Heart left ventricle (tissue), 13 donors: ENCODE results near the gene PRKX.
"Not testable (repeated sequence)": the region's sequence is repeated elsewhere in the genome, so short reads cannot be mapped to it uniquely, and the experiment has no call there.

Source experiments
- POLR2A ChIP-seq, 2 donors: fragments of 450-650 bp; IDR thresholded peaks; one replicate each; pipeline ENCODE4 v1.6.1; 2017; ENCODE audit warnings: antibody characterized with exemption in 2 of 2, mild to moderate bottlenecking in 2 of 2, moderate library complexity in 2 of 2
- TF ChIP-seq, protein P1 (sequence below), 12 donors: fragments of 200-600 bp; sonication (generic) in 4 of 12; IDR thresholded peaks; one replicate each; pipeline versions ENCODE4 v1.5.0 to v1.8.0; 2018 to 2022; ENCODE audit warnings: antibody characterized with exemption in 12 of 12, mild to moderate bottlenecking in 5 of 12
- donor health status: ischemic (EF 13 %, LVEDD 7.1; RV severe dilation, severe dysfunction).
- donor health status: DM: no; HTN: yes; CAD: no.
- donor health status: DM: no; HTN: no; CAD: no.
- donor health status: ischemic (EF 25% LVEDD 6.9; RV normal size, moderate dysfunction).
- donor health status: ischemic (EF 25% LVEDD 5.7; RV mildly dilated, moderate dysfunction).
- donor health status: ischemic (EF 35%, LVEDD 5.7; RV mildly dilated, moderate dysfunction).
- donor health status: nonischemic (EF 11% LVEDD 7.7; RV severe dilation, severe dysfunction).
- donor health status: DM: yes; HTN: yes; CAD: no.
- donor health status: PGD.
- donor health status: ischemic (EF 29% LVEDD 5.4; RV normal size, mild dysfunction).
- donor health status: nonischemic (EF 23%, LVEDD 6.1; RV moderate dilation, normal function).

DNA sequence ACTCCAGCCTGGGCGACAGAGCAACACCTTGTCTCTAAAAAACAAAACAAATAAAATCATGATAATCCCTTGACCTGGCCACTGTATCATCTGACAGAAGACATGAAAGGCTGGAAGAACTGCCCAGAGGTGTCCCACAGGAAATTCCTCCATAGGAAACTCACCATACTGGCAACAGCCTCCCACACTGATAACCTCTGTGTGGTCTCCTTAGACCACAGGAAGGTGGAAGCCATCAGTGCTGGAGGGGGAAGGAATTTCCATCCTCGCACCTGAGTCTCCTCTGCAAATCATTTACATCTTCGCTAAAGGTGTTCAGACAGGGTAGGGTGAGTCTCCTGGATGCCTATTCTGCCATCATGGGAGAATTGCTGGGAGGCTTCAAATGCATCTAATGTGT is 10.2 kb downstream of the PRKX start:
- TF ChIP-seq, protein P1, sequence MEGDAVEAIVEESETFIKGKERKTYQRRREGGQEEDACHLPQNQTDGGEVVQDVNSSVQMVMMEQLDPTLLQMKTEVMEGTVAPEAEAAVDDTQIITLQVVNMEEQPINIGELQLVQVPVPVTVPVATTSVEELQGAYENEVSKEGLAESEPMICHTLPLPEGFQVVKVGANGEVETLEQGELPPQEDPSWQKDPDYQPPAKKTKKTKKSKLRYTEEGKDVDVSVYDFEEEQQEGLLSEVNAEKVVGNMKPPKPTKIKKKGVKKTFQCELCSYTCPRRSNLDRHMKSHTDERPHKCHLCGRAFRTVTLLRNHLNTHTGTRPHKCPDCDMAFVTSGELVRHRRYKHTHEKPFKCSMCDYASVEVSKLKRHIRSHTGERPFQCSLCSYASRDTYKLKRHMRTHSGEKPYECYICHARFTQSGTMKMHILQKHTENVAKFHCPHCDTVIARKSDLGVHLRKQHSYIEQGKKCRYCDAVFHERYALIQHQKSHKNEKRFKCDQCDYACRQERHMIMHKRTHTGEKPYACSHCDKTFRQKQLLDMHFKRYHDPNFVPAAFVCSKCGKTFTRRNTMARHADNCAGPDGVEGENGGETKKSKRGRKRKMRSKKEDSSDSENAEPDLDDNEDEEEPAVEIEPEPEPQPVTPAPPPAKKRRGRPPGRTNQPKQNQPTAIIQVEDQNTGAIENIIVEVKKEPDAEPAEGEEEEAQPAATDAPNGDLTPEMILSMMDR (IDR thresholded peaks at IDR 0.05), result not testable (repeated sequence)
- not testable (repeated sequence) for TF ChIP-seq POLR2A (IDR thresholded peaks at IDR 0.05)
